ENCODE results near the gene SUPV3L1.

Gene SUPV3L1

DNA sequence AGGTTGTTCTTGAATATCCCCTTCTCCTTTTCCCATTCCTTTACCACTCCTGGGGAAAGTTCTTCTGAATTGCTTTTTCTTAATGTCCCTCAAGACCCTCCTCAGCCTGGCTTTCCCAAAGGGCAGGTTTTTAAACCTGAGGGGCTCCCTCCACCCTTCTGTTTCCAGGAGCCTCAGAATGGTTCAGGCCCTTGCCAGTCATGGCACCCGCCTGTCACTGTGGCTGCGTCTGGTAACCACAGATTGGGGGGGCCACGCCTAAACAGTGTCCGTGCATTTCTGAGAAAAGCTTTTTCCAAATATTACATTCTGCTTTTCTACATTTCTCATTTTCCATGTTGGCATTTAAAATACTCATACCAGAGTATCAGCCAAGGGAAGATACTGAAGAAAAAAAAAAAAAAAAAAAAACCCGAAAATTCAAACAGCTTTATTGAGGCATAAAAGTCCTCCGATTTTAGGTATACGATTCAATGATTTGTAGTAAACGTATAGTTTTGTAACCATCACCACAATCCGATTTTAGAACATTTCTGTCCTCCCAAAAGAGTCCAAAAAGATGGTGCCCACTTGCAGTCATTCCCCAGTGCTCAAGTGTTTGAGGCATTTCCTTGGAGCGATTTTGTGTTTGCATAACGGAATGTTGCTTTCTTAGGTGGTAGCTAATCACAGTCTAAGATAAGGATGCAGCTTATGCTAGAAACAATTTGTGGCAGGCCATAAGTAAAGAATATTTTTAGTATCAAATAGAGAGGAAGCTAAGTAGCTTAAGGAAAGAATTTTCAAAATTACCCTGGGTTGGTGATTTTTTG, 62.2 kb downstream of the SUPV3L1 start:
- no peak for DNase-seq (ENCODE audit: low spot score)
- TF ChIP-seq, protein P1, sequence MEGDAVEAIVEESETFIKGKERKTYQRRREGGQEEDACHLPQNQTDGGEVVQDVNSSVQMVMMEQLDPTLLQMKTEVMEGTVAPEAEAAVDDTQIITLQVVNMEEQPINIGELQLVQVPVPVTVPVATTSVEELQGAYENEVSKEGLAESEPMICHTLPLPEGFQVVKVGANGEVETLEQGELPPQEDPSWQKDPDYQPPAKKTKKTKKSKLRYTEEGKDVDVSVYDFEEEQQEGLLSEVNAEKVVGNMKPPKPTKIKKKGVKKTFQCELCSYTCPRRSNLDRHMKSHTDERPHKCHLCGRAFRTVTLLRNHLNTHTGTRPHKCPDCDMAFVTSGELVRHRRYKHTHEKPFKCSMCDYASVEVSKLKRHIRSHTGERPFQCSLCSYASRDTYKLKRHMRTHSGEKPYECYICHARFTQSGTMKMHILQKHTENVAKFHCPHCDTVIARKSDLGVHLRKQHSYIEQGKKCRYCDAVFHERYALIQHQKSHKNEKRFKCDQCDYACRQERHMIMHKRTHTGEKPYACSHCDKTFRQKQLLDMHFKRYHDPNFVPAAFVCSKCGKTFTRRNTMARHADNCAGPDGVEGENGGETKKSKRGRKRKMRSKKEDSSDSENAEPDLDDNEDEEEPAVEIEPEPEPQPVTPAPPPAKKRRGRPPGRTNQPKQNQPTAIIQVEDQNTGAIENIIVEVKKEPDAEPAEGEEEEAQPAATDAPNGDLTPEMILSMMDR (IDR thresholded peaks at IDR 0.05; ENCODE audit: extremely low read depth, missing control alignments) = no peak

DNA sequence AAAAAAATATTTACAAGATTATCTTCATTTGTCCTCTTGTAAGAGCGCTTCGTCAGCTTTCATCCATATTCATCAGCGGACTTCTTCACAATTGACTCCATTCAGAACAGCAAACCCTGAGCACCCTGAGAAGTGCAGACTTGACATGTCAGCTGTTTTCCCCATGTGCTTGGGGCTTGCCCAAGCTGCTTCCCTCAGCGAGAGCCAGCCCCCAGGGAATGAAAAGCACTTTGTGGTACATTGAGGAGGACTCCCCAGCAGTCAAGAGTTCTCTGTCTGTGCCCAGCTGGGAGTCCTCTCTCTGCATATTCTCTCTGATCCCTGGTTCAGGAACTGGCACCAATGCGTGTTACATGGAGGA, 62.8 kb downstream of the SUPV3L1 start:
- TF ChIP-seq, protein P1 (IDR thresholded peaks at IDR 0.05; ENCODE audit: extremely low read depth, missing control alignments) = no peak
- no peak for DNase-seq (ENCODE audit: low spot score)

DNA sequence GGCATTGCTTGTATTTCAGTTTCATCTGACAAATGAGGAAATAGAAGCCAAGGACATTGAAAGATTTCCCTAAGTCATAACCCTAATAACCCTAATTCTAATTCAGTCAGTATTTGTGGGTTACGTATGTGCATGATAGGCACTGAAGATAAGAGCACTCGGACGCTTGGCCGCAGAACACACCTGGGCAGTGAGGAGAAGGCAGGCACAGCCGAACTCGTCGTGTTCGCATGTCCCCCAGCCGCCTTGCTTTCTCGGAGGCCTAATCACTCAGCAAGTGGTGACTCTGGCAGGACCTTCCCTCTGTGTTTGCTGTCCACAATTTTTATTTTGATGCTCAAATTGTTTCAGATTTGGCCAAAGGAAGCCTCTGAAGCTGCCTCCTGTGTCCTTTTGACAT, 63.8 kb downstream of the SUPV3L1 start:
- TF ChIP-seq, protein P1 (IDR thresholded peaks at IDR 0.05; ENCODE audit: extremely low read depth, missing control alignments) = no peak
- no peak for DNase-seq (ENCODE audit: low spot score)

DNA sequence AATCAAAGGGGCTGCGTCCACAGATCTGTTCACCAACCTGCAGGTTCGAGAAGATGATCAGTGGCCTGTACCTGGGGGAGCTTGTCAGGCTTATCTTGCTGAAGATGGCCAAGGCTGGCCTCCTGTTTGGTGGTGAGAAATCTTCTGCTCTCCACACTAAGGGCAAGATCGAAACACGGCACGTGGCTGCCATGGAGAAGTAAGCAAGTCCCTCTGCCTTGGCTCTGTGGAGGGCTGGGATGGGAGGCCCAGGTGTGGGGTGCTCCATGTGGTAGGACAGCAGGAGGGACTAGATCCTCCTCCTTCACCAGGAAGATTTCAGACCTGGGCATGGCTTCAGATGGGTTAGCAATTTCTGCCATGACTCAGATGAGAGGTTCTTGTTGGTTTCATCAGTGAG, 66.0 kb downstream of the SUPV3L1 start:
- TF ChIP-seq, protein P1 (IDR thresholded peaks at IDR 0.05; ENCODE audit: extremely low read depth, missing control alignments) = no peak

DNA sequence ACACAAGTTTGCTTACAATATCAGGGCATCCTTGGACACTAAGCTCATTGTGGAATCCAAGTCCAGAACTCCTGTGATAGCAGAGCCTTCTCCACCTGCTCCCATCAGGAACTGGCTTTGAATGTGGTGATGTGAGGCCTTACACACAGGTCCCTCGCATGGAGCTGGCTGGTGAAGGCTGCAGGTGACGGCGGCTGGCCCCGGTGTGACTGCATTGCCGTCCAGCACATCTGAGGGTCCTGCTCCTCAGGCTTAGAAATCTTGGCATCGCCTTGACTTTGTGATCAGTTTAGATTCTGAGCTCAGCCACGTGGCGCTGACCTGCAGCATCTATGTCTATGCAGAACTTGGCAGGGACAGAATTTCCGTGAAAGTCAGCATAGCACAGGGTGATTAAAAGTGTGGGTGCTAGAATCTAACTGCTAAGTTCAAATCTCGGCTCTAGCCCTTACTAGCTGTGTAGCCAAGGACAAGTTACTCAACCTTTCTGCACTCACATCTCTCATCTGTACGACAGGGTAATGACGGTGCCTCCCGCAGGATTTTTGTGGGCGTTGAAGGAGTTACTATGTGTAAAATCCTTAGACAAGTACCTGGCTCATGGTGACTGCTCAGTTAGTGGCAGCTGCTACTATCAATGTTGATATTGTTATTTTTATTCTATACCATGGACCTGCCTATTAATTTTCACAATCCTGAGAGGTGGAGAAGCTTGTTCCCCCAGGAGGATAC, 66.7 kb downstream of the SUPV3L1 start:
- TF ChIP-seq, protein P1 (IDR thresholded peaks at IDR 0.05; ENCODE audit: extremely low read depth, missing control alignments) = no peak
- no peak for DNase-seq (ENCODE audit: low spot score)

More for the DNA sequence above, 66.0 kb downstream of the SUPV3L1 start:
- no peak for DNase-seq (ENCODE audit: low spot score)

DNA sequence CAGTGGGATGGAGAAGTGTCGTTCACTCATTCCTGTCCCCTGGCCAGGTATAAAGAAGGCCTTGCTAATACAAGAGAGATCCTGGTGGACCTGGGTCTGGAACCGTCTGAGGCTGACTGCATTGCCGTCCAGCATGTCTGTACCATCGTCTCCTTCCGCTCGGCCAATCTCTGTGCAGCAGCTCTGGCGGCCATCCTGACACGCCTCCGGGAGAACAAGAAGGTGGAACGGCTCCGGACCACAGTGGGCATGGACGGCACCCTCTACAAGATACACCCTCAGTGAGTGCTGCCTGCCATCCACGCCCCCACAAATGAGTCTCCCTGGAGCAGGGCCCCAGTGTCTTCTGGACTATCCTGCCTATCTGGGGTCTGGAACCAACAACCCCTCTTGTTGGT, 67.3 kb downstream of the SUPV3L1 start:
- no peak for DNase-seq (ENCODE audit: low spot score)
- TF ChIP-seq, protein P1 (IDR thresholded peaks at IDR 0.05; ENCODE audit: extremely low read depth, missing control alignments) = no peak

DNA sequence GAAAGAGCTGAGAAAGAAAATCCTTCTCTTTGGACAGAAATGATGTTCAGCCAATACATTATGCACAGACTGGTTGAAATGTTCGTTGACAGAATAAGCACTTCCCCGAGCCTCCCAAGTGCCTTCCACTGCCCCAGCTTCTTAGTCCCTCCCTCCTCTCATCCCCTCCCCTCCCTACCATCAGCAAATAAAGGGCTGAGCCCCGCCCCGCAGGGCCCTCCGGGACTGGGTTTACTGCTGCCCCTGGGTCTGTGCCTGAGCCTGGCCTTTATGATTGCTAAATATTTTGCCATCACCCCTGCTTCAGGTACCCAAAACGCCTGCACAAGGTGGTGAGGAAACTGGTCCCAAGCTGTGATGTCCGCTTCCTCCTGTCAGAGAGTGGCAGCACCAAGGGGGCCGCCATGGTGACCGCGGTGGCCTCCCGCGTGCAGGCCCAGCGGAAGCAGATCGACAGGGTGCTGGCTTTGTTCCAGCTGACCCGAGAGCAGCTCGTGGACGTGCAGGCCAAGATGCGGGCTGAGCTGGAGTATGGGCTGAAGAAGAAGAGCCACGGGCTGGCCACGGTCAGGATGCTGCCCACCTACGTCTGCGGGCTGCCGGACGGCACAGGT, 68.2 kb downstream of the SUPV3L1 start:
- DNase-seq (ENCODE audit: low spot score) = no peak
- TF ChIP-seq, protein P1 (IDR thresholded peaks at IDR 0.05; ENCODE audit: extremely low read depth, missing control alignments) = no peak
